ENCODE results near the gene MICU1. TPM values are rescaled to one million over a fixed set of nuclear protein-coding genes. Genes with fewer than 3 reads are reported as not detected.
A peak's percentile ranks its signal among the peaks of the same experiment; 100 is the strongest.

The MICU1 gene
- polyA plus RNA-seq, 1 of the 3 experiments (the other 2 are of a cell fraction) = 24.6 TPM

DNA sequence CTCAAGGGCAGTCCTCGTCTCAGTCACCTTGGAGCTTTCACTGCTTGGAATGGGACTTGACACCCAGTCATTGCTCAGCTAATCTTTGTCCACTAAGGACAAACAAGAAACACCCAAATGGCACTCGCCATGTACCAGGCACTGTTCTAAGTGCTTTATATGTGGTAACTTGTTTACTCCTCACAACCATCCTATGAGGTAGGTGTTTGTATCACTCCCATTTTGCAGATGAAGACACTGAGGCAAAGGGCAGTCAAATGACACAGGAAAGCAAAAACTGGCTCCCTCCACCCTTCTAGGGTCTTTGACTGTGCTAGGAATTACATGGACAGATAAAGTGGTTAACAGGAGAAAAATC is 295.8 kb downstream of the MICU1 start:
- no peaks in the 10 kb centered on the region for H3K9me3 ChIP-seq
- H3K9me2 ChIP-seq = no peaks in the 10 kb centered on the region
- H3K4me2 ChIP-seq = no peak overlapping the region
- H3K4me1 ChIP-seq (ENCODE audit: control insufficient read depth in 1 of 2, insufficient read depth in 2 of 2, low read depth in 1 of 2, low read length in 1 of 2) = peaks cover 16 to 76% of the 10 kb centered on the region in 2 experiments
- H3K4me3 ChIP-seq (ENCODE audit: low read depth in 2 of 2, low read length in 1 of 2) = no peak overlapping the region
- ChIA-PET CTCF (interaction anchor here (0.9 to 14.0 kb wide), 6 partner anchors 11 to 434 kb away, joined by 3 to 198 read pairs (median 4); partner anchors contain the start of gene DDIT4), POLR2A (interaction anchor here (1.0 to 15.0 kb wide), 2 partner anchors 9 to 55 kb away, joined by 5 to 234 read pairs; partner anchors contain the start of gene DDIT4)
- TF ChIP-seq FOSL2 (IDR thresholded peaks at IDR 0.05; ENCODE audit: borderline replicate concordance, low read depth) = no peak
- TF ChIP-seq, protein P1, sequence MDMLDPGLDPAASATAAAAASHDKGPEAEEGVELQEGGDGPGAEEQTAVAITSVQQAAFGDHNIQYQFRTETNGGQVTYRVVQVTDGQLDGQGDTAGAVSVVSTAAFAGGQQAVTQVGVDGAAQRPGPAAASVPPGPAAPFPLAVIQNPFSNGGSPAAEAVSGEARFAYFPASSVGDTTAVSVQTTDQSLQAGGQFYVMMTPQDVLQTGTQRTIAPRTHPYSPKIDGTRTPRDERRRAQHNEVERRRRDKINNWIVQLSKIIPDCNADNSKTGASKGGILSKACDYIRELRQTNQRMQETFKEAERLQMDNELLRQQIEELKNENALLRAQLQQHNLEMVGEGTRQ (IDR thresholded peaks at IDR 0.05; ENCODE audit: borderline replicate concordance, low read depth, low read length) = no peak
- no peak for TF ChIP-seq RAD21 (IDR thresholded peaks at IDR 0.05; ENCODE audit: low read length)
- no peak for TF ChIP-seq RFX5 (IDR thresholded peaks at IDR 0.05; ENCODE audit: low read length)
- TF ChIP-seq TEAD4 (IDR thresholded peaks at IDR 0.05; ENCODE audit: borderline replicate concordance, insufficient read depth) = no peak
- TF ChIP-seq, protein P2, sequence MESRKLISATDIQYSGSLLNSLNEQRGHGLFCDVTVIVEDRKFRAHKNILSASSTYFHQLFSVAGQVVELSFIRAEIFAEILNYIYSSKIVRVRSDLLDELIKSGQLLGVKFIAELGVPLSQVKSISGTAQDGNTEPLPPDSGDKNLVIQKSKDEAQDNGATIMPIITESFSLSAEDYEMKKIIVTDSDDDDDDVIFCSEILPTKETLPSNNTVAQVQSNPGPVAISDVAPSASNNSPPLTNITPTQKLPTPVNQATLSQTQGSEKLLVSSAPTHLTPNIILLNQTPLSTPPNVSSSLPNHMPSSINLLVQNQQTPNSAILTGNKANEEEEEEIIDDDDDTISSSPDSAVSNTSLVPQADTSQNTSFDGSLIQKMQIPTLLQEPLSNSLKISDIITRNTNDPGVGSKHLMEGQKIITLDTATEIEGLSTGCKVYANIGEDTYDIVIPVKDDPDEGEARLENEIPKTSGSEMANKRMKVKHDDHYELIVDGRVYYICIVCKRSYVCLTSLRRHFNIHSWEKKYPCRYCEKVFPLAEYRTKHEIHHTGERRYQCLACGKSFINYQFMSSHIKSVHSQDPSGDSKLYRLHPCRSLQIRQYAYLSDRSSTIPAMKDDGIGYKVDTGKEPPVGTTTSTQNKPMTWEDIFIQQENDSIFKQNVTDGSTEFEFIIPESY (IDR thresholded peaks at IDR 0.05; ENCODE audit: borderline replicate concordance, low read depth) = no peak
- H3K36me3 ChIP-seq (replicated peaks in 1 of 2; ENCODE audit: control insufficient read depth in 1 of 2, insufficient read depth in 2 of 2, low read length in 1 of 2) = peaks cover 3 to 5% of the 10 kb centered on the region in 2 experiments
- H3F3A ChIP-seq (replicated peaks; ENCODE audit: insufficient read depth) = peaks cover 9% of the 10 kb centered on the region
- WGBS (ENCODE audit: low lambda C conversion rate) = 97% methylated on average over 2 of the region's 2 CpGs
- no peaks in the 10 kb centered on the region for H4K20me1 ChIP-seq (ENCODE audit: insufficient read depth)
- H3K27ac ChIP-seq (ENCODE audit: low read depth in 2 of 2, low read length in 1 of 2) = peak overlapping the region in 1 of 2 experiments; percentile 91; a peak in 2 of 4 replicates
- no peaks in the 10 kb centered on the region for H3K27me3 ChIP-seq (ENCODE audit: insufficient read depth)
- no peak overlapping the region for H2AFZ ChIP-seq (ENCODE audit: low read depth)
- DNase-seq = no peak
- no peaks in the 10 kb centered on the region for H3K79me2 ChIP-seq (ENCODE audit: insufficient read depth)
- no peak overlapping the region for H3K9ac ChIP-seq

DNA sequence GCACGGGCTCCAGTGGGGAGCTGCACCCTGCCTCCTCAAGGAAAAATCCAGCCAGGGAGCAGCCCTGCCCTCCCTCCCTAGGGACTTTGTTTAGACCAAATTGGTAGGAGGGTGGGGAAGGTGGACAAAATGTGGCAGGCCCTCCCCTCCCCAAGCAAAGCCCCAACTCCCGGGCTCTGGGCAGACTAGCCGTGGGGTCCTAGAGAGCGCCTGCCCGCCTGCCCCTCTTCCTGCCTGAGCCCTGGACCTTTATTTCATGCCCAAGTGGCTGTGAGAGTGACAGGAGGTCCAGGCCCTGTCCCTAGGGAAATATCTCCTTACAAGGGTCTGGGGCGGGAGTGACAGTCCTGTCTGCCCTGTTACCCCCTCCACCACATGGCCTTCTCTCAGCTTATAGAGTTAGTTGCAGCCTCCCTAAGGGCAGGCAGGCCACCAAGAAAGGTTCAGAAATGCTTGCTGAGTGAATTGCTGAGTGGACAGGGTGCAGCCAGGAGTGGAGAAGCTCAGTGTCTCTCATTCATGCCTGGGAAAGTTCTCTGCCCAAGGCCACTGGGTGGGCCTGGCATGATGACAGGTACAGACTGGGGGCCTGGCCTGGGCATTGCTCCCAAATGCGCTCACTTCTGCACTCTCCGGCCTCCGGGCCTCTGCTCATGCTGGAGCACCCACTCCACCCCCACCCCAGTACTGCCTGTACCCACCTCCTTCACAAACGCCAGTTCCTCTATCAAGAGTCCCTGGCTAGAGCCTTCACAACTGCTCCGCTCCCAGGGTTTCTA is 296.4 kb downstream of the MICU1 start:
- Histone ChIP-seq H3K4me2 (no peak overlapping the region), H4K20me1 (ENCODE audit: insufficient read depth) (no peaks in the 10 kb centered on the region), H3K27ac (ENCODE audit: low read depth in 2 of 2, low read length in 1 of 2) (peak overlapping the region in 1 of 2 experiments; percentile 91; a peak in 2 of 4 replicates), H3K4me3 (ENCODE audit: low read depth in 2 of 2, low read length in 1 of 2) (no peak overlapping the region), H3K27me3 (ENCODE audit: insufficient read depth) (no peaks in the 10 kb centered on the region), H2AFZ (ENCODE audit: low read depth) (no peak overlapping the region), H3K9me3 (no peaks in the 10 kb centered on the region), H3K9me2 (no peaks in the 10 kb centered on the region), H3K9ac (no peak overlapping the region), H3K36me3 (replicated peaks in 1 of 2; ENCODE audit: control insufficient read depth in 1 of 2, insufficient read depth in 2 of 2, low read length in 1 of 2) (peaks cover 3 to 5% of the 10 kb centered on the region in 2 experiments), H3K4me1 (ENCODE audit: control insufficient read depth in 1 of 2, insufficient read depth in 2 of 2, low read depth in 1 of 2, low read length in 1 of 2) (peaks cover 16 to 75% of the 10 kb centered on the region in 2 experiments), H3K79me2 (ENCODE audit: insufficient read depth) (no peaks in the 10 kb centered on the region), H3F3A (replicated peaks; ENCODE audit: insufficient read depth) (peaks cover 9% of the 10 kb centered on the region)
- no peak for DNase-seq
- 99% methylated on average over 8 of the region's 11 CpGs for WGBS (ENCODE audit: low lambda C conversion rate)
- ChIA-PET CTCF (interaction anchor here (0.7 to 14.0 kb wide), 12 partner anchors 8 to 433 kb away, joined by 3 to 198 read pairs (median 4); partner anchors contain the start of gene DDIT4), POLR2A (interaction anchor here (1.0 to 15.0 kb wide), 2 partner anchors 9 to 54 kb away, joined by 5 to 234 read pairs; partner anchors contain the start of gene DDIT4)
- TF ChIP-seq, protein P3, sequence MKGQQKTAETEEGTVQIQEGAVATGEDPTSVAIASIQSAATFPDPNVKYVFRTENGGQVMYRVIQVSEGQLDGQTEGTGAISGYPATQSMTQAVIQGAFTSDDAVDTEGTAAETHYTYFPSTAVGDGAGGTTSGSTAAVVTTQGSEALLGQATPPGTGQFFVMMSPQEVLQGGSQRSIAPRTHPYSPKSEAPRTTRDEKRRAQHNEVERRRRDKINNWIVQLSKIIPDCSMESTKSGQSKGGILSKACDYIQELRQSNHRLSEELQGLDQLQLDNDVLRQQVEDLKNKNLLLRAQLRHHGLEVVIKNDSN (IDR thresholded peaks at IDR 0.05; ENCODE audit: borderline replicate concordance, low read depth) = no peak
- TF ChIP-seq EZH2phosphoT487 (IDR thresholded peaks at IDR 0.05; ENCODE audit: borderline replicate concordance, low read depth) (no peak), CHD2 (IDR thresholded peaks at IDR 0.05; ENCODE audit: low read length, partially characterized antibody) (no peak), TAF1 (IDR thresholded peaks at IDR 0.05; ENCODE audit: borderline replicate concordance, low read depth, low read length) (no peak), MEF2A (IDR thresholded peaks at IDR 0.05; ENCODE audit: borderline replicate concordance, low read depth) (no peak)
